ENCODE results near the gene CFAP206. TPM values are rescaled to one million over a fixed set of nuclear protein-coding genes. Genes with fewer than 3 reads are reported as not detected.

Gene CFAP206
- total and polyA plus RNA-seq, 2 donors (not counting 1 experiment from before 2014, with no cell fraction given) = not detected

GRCh38 chr6:87397656-87398055, 10.1 kb upstream of the CFAP206 start:
- no peaks in the 10 kb centered on the region for H3K27me3 Mint-ChIP-seq
- H3K79me2 ChIP-seq (ENCODE audit: control insufficient read depth, insufficient read depth, low read length) = no peaks in the 10 kb centered on the region
- ATAC-seq (ENCODE audit: low read depth) (no peak), DNase-seq (no peak)
- no peaks in the 10 kb centered on the region for H3K9me3 Mint-ChIP-seq (ENCODE audit: insufficient read depth)
- no peaks in the 10 kb centered on the region for H3K4me1 ChIP-seq (ENCODE audit: control insufficient read depth in 2 of 2, insufficient read depth in 2 of 2, low read length in 2 of 2)
- intact Hi-C loops (cut with micrococcal nuclease) = loop anchor here (10.0 kb wide), 1 partner anchor 323 kb away; no protein-coding TSS in a partner anchor
- H3K4me1 Mint-ChIP-seq = peaks cover 5% of the 10 kb centered on the region
- 86% methylated on average over 1 of the region's 1 CpG for WGBS (ENCODE audit: insufficient coverage)
- no peaks in the 10 kb centered on the region for H3K9me3 ChIP-seq (ENCODE audit: control extremely low read depth in 1 of 3, control insufficient read depth in 2 of 3, insufficient read depth in 1 of 3, low read length in 2 of 3)
- ChIA-PET CTCF (interaction anchor here (1.5 kb wide), 1 partner anchor 435 kb away, joined by 3 read pairs; no protein-coding TSS in a partner anchor), POLR2A (no interaction called here)
- H3K36me3 ChIP-seq (replicated peaks in 1 of 2; ENCODE audit: control extremely low read depth in 1 of 2, control insufficient read depth in 1 of 2, extremely low read depth in 1 of 2, insufficient read depth in 2 of 2, low read length in 1 of 2) = no peaks in the 10 kb centered on the region
- H2AFZ ChIP-seq (ENCODE audit: insufficient read depth, low read depth, low read length, poor library complexity, severe bottlenecking) = no peak overlapping the region
- H3K4me3 ChIP-seq (ENCODE audit: control extremely low read depth in 1 of 5, extremely low read depth in 1 of 5, insufficient read depth in 1 of 5, low read depth in 2 of 5, low read length in 4 of 5) = no peak overlapping the region
- H3K27ac Mint-ChIP-seq = no peak overlapping the region
- no peaks in the 10 kb centered on the region for H3K27me3 ChIP-seq (replicated peaks in 1 of 4; ENCODE audit: control extremely low read depth in 1 of 4, control insufficient read depth in 3 of 4, insufficient read depth in 4 of 4, low read length in 3 of 4)
- H3K27ac ChIP-seq (ENCODE audit: low read length in 2 of 2) = no peak overlapping the region
- H3K4me2 ChIP-seq (replicated peaks; ENCODE audit: low read depth, low read length, poor library complexity, severe bottlenecking) = no peak overlapping the region
- H3K4me3 Mint-ChIP-seq = no peak overlapping the region
- H4K20me1 ChIP-seq (ENCODE audit: control insufficient read depth, insufficient read depth, low read length, poor library complexity, severe bottlenecking) = no peaks in the 10 kb centered on the region
- no peak for TF ChIP-seq CTCF (IDR thresholded peaks at IDR 0.05)
- no peak for TF ChIP-seq EZH2 (IDR thresholded peaks at IDR 0.05; ENCODE audit: borderline replicate concordance, insufficient read depth, low read depth, low read length, poor library complexity, severe bottlenecking)
- H3K9ac ChIP-seq (ENCODE audit: low read length) = no peak overlapping the region

- POLR2A ChIA-PET = no interaction called here
- Histone ChIP-seq H4K20me1 (ENCODE audit: control insufficient read depth, insufficient read depth, low read length, poor library complexity, severe bottlenecking) (no peaks in the 10 kb centered on the region), H3K79me2 (ENCODE audit: control insufficient read depth, insufficient read depth, low read length) (no peaks in the 10 kb centered on the region), H3K27ac (ENCODE audit: low read length in 2 of 2) (no peak overlapping the region), H3K27me3 (replicated peaks in 1 of 4; ENCODE audit: control extremely low read depth in 1 of 4, control insufficient read depth in 3 of 4, insufficient read depth in 4 of 4, low read length in 3 of 4) (peaks cover 0 to 7% (median 0%) of the 10 kb centered on the region in 4 experiments), H3K9me3 (ENCODE audit: control extremely low read depth in 1 of 3, control insufficient read depth in 2 of 3, insufficient read depth in 1 of 3, low read length in 2 of 3) (no peaks in the 10 kb centered on the region), H3K4me3 (ENCODE audit: control extremely low read depth in 1 of 5, extremely low read depth in 1 of 5, insufficient read depth in 1 of 5, low read depth in 2 of 5, low read length in 4 of 5) (no peak overlapping the region), H3K4me1 (ENCODE audit: control insufficient read depth in 2 of 2, insufficient read depth in 2 of 2, low read length in 2 of 2) (no peaks in the 10 kb centered on the region), H3K9ac (ENCODE audit: low read length) (no peak overlapping the region), H3K4me2 (replicated peaks; ENCODE audit: low read depth, low read length, poor library complexity, severe bottlenecking) (no peak overlapping the region), H2AFZ (ENCODE audit: insufficient read depth, low read depth, low read length, poor library complexity, severe bottlenecking) (no peak overlapping the region), H3K36me3 (replicated peaks in 1 of 2; ENCODE audit: control extremely low read depth in 1 of 2, control insufficient read depth in 1 of 2, extremely low read depth in 1 of 2, insufficient read depth in 2 of 2, low read length in 1 of 2) (no peaks in the 10 kb centered on the region)
- Mint-ChIP-seq H3K9me3 (ENCODE audit: insufficient read depth) (no peaks in the 10 kb centered on the region), H3K27me3 (no peaks in the 10 kb centered on the region), H3K27ac (no peak overlapping the region), H3K4me3 (no peak overlapping the region), H3K4me1 (peaks cover 3% of the 10 kb centered on the region)
- ATAC-seq (ENCODE audit: low read depth) (no peak), DNase-seq (no peak)
- no peak for TF ChIP-seq CTCF (IDR thresholded peaks at IDR 0.05)
- no peak for TF ChIP-seq EZH2 (IDR thresholded peaks at IDR 0.05; ENCODE audit: borderline replicate concordance, insufficient read depth, low read depth, low read length, poor library complexity, severe bottlenecking)
- intact Hi-C loops (cut with micrococcal nuclease) = no loop called here
- 100% methylated on average over 1 of the region's 3 CpGs for WGBS (ENCODE audit: insufficient coverage)
- CTCF ChIA-PET = interaction anchor here (1.5 kb wide), 1 partner anchor 9 kb away, joined by 4 read pairs; no protein-coding TSS in a partner anchor
Measured at GRCh38 chr6:87401832-87402231, 5.9 kb upstream of the CFAP206 start.
